Measurements from ENCODE around the gene VSIG2.

Gene VSIG2

GRCh38 chr11:124724979-124725718 is 26.9 kb downstream of the VSIG2 start:
- TF ChIP-seq CTCF (conservative IDR thresholded peaks at IDR 0.05; ENCODE audit: control insufficient read depth, insufficient read depth, low read depth, low read length), result no peak
- DNase-seq (ENCODE audit: low read depth), result no peak
- no peak overlapping the region for H3K4me3 ChIP-seq (ENCODE audit: control insufficient read depth, low read depth, low read length)

GRCh38 chr11:124722176-124722575 is 29.9 kb downstream of the VSIG2 start:
- TF ChIP-seq CTCF (conservative IDR thresholded peaks at IDR 0.05; ENCODE audit: control insufficient read depth, insufficient read depth, low read depth, low read length), result no peak
- H3K4me3 ChIP-seq (ENCODE audit: control insufficient read depth, low read depth, low read length), result no peak overlapping the region
- DNase-seq (ENCODE audit: low read depth), result no peak

- no peak overlapping the region for H3K4me3 ChIP-seq (ENCODE audit: control insufficient read depth, low read depth, low read length)
- DNase-seq (ENCODE audit: low read depth), result no peak
- TF ChIP-seq CTCF (conservative IDR thresholded peaks at IDR 0.05; ENCODE audit: control insufficient read depth, insufficient read depth, low read depth, low read length), result no peak
Observed at GRCh38 chr11:124719534-124719933, 32.5 kb downstream of the VSIG2 start.

- no peak for DNase-seq (ENCODE audit: low read depth)
- no peak for TF ChIP-seq CTCF (conservative IDR thresholded peaks at IDR 0.05; ENCODE audit: control insufficient read depth, insufficient read depth, low read depth, low read length)
- no peak overlapping the region for H3K4me3 ChIP-seq (ENCODE audit: control insufficient read depth, low read depth, low read length)
Observed at GRCh38 chr11:124718801-124719200, 33.3 kb downstream of the VSIG2 start.

GRCh38 chr11:124717786-124718651 is 34.0 kb downstream of the VSIG2 start:
- TF ChIP-seq CTCF (conservative IDR thresholded peaks at IDR 0.05; ENCODE audit: control insufficient read depth, insufficient read depth, low read depth, low read length), result no peak
- H3K4me3 ChIP-seq (ENCODE audit: control insufficient read depth, low read depth, low read length), result peak overlapping the region; percentile 32
- DNase-seq (ENCODE audit: low read depth), result peak; percentile 29

GRCh38 chr11:124717421-124717785 is 34.7 kb downstream of the VSIG2 start:
- no peak for TF ChIP-seq CTCF (conservative IDR thresholded peaks at IDR 0.05; ENCODE audit: control insufficient read depth, insufficient read depth, low read depth, low read length)
- peak; percentile 25 for DNase-seq (ENCODE audit: low read depth)
- no peak overlapping the region for H3K4me3 ChIP-seq (ENCODE audit: control insufficient read depth, low read depth, low read length)
